Keratinocyte (primary cell): Measurements from ENCODE around the gene SLC45A2.
"Not testable (repeated sequence)": the region's sequence is repeated elsewhere in the genome, so short reads cannot be mapped to it uniquely, and the experiment has no call there.

ENCODE experiments used
- CTCF ChIP-seq, 3 experiments: IDR thresholded peaks in 1 of 3; conservative IDR thresholded peaks in 1 of 3; optimal IDR thresholded peaks in 1 of 3; 2 replicates in 2 of 3; 3 replicates in 1 of 3; pipeline versions ENCODE3 to v1.5.1; 2011; ENCODE audit warnings: low read length in 3 of 3, mild to moderate bottlenecking in 3 of 3, moderate library complexity in 2 of 3, control low read depth in 1 of 3, inconsistent platforms in 1 of 3; ENCODE audit not compliant: insufficient read depth in 2 of 3; ENCODE audit errors: extremely low read depth in 1 of 3
- EZH2 ChIP-seq: IDR thresholded peaks from one replicate; pipeline ENCODE4 v1.6.1; 2012; ENCODE audit warnings: inconsistent platforms, mild to moderate bottlenecking, low read length, moderate library complexity

- not testable (repeated sequence) for TF ChIP-seq CTCF (optimal IDR thresholded peaks at IDR 0.05 in 1 of 3, IDR thresholded peaks at IDR 0.05 in 1 of 3, conservative IDR thresholded peaks at IDR 0.05 in 1 of 3; ENCODE audit: extremely low read depth in 1 of 3, insufficient read depth in 2 of 3, low read length in 3 of 3); EZH2
These were observed 46.1 kb upstream of the SLC45A2 start for GRCh38 chr5:34030585-34030984.
